ENCODE results near the gene DCAF17.

GRCh38 chr2:171509945-171510731, 76.1 kb downstream of the DCAF17 start:
- TF ChIP-seq CTCF (IDR thresholded peaks at IDR 0.05) = no peak
- no peak for TF ChIP-seq POLR2A (IDR thresholded peaks at IDR 0.05)

All from uterus (tissue), 2 donors.